GDM1 (cell line): ENCODE data around the gene SPDEF.

Experiments
- DNase-seq: peaks from one replicate; lab custom pipeline; 2025; lab: John Stamatoyannopoulos, UW

SPDEF gene

DNA sequence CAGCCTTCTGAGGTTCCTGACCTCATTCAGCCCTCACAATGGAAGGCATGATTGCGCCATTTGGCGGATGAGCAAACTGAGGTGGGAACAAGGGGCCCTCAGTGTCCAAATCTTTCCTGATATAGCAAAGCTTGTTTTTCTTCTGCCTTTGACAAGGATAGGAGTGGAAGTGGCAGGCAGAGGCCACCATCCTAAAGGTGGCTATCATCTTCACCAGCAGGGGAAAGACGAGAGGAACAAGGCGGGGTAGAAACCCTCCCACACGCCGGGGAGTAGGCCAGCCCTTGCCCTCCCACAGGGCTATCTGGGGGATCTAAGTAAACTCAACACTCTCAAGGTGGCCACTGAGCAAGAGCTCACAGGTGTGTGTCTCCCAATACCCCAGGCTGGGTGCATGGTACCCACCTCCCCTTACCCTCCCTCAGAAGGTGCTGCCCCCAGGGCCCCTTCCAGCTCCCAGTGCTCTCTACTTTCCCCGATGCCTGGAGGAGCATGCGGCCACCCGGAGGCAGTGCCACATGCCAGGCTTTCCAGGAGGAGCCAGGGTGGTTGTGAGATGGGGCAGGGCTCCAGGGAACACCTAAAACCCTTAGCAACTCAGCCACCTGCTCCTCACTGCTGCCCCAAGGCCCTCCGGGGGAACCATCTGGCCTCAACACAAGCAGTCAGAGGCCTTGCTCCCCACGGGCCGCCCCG lies 11.2 kb downstream of the SPDEF start:
- DNase-seq: no peak

DNA sequence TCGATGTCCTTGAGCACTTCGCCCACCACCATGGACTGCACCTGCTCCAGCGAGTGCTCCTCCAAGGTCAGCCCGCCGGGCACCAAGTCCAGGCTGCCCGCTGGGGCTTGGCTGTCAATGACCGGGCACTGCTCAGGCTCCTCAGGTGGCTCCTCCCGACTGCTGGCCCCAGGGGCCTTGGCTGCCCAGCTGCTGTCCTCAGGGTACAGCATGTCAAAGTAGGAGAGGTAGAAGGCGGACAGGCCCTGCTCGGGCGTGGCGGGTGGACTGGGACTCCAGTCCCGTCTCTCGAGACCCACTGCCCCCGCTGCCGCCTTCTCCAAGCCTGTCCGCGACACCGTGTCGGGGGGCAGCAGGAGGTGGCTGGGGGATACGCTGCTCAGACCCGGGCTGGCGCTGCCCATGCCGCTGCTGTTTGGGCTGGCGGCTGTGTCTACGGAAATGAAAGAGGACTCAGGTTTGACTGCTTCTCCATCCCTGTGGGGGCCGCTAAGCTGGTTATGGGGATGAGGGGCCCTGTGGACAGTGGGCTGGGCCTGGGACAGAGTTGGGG lies 12.0 kb downstream of the SPDEF start:
- no peak for DNase-seq

- DNase-seq: no peak
These were observed 12.7 kb downstream of the SPDEF start for GRCh38 chr6:34543421-34543820.

DNA sequence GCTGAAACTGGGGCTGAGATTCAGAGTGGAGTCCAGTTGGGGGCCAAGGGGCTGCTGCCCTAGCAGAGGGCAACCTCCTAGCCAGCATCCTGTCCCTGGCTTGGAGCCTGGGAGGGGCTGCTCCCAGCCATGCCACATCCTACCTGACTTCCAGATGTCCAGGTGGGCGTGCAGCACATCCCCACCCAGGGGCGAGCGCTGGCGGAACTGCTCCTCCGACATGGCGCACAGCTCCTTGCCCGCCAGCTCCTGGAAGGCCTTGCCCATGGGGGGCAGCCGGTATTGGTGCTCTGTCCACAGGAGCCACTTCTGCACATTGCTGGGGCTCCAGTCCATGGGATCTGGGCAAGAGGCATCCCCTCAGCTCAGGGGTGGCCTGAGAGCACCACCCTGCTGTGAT lies 15.3 kb downstream of the SPDEF start:
- DNase-seq: no peak

DNA sequence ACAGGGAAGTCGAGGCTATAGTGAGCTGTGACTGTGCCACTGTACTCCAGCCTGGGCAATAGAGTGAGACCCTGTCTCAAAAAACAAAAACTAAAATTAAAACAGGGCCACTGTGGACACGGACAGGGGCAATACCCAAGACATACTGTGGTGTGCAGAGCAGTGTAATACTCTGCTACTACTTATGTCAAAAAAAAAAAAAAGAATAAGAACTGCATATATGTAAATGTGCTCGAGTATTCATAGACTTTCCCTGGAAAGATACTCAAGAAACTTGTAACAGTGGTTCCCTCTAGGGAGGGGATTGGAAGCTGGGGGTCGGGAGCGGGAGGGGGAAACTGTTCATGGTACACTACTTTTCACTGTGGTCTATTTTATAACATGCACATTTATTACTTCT lies 15.9 kb downstream of the SPDEF start:
- DNase-seq: no peak

- no peak for DNase-seq
These were observed 16.9 kb downstream of the SPDEF start for GRCh38 chr6:34539181-34539580.

GRCh38 chr6:34538581-34538980 lies 17.5 kb downstream of the SPDEF start:
- DNase-seq: no peak

DNA sequence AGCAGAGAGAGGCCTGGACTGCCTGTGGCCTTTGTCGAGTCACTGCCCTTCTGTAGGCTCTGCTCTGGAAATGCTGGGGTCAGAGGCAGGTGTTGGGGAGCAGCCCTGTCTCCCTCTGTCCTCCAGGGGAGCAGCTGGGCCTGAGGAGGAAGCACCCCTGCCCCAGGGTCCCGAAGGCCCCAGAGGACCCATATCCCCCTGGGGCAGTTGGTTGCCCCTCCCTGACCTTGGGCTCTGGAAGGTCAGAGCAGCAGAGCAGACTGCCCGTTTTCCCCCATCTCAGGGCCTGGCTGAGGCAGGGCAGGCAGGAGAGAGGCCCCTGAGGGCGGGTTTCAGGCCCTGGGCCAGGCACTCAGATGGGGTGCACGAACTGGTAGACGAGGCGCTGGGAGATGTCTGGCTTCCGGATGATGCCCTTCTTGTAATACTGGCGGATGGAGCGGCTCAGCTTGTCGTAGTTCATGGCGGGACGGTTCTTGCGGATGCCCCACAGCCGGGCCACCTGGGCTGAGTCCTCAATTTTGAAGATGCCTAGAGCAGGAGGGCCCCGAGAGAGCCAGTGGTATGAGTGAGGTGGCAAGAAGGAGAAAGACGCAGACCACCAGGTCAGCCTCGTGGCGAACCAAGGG lies 18.1 kb downstream of the SPDEF start:
- no peak for DNase-seq

DNA sequence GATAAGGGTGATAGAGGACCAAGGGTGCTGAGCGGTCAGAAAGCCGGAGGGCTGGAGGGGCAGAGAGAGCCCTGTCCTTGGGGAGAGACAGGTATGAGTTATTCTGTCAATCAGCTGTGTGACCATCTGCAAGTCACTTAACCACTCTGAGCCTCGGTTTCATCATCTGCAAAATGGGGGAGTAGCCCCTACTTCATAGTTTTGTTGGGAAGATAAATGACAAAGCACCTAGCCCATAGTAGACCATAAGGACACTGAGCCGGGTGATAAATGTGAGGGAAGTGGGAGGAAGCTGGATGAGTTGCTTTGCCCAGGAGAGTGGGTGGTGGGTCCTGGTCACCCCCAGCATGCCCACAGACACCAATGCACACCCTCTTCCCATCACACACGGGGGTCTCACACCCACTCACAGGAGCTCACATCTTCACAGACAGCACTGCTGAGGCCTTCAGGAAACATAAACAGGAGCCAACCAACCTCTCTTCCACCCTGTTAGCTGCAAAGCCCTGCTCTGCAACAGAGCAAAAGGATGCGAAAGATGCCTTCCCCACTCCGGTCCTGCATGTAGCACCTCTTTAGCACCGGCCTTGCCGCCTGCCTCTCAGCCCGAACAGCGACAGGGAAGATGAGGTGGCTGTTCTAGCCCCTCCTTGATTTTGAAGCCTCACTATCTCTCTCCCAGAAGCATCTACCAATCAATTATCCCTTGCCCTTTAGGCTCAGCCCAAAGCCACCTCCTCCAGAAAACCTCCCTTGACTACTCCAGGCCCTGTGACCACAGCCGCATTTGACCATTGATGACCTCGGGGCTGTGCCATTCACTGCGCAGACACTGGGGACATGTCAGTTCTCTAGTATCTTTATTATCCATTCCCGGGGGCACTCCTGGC lies 18.9 kb downstream of the SPDEF start:
- DNase-seq: no peak

DNA sequence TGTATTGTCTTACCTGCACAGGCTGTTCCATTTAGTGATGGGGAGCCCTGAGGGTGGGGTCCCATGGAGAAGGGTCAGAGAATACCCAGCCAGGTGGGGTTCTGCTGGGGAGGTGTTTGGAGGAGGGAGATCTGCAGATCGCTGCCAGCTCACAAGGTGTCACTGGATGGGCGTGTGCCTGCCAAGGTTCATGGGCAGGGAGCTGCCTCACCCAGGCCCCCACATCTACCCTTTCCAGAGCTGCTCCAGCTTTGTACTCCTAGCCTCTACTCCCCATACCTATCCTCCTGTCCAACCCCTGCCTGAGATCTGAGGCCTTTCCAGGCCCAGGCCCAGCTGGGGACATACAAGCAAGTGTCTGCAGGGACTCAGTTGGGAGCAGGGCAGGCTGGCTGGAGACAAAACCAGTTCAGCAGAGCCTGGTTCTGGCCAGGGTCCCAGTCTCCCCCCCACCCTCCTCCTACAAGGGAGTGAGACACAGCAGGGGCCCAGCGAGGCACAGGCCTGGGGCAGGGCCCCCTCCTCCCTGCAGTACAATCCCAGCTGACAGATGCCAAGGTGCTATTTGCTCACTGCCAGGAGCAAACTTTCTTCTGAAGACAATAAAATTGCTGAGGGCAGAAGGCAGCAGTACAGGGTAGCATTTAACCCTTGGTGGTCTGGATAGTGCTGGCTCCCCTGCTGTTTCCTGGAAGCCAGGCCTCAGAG lies 19.7 kb downstream of the SPDEF start:
- no peak for DNase-seq

DNA sequence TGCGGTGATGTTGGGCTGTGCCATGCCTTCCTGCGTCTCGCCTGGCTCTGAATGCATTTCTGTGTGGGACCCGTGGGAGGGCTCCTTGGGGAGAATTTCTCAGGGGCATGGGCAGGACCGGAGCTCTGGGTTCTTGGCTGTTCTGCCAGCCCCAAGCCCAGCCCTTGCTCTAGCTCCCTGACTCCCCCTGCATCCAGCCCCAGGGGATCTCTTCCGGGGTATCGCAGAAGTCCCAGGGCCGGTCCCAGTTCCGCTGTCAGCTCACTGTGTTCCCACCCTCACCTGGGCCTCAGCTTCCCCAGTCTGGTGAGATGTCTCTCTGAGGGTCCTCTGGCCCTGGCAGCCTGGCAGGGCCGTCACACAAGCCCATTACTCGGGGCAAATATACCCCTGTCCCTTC lies 20.5 kb downstream of the SPDEF start:
- DNase-seq: no peak

DNA sequence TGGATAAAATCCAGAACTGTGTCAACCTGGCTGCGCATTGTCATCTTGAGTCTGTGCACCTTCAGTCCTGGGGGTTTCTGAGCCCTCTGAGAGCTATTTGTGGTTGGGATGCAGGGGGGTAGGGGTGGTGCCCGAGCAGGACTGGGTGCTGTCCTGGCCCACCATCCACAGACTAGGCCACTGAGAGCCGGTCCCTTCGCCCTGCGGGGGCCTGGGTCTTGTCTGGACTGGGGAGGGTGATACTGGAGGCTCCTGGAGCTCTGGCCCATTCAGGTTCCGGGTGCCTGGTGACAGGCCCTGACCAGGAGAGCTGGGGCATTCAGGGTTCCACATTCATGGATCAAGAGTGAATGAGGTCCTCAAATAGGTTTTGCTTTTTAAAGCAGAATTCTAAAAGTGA lies 20.9 kb downstream of the SPDEF start:
- no peak for DNase-seq

GRCh38 chr6:34534656-34535055 lies 21.5 kb downstream of the SPDEF start:
- DNase-seq: no peak

- no peak for DNase-seq
These were observed 22.0 kb downstream of the SPDEF start for GRCh38 chr6:34534146-34534545.

DNA sequence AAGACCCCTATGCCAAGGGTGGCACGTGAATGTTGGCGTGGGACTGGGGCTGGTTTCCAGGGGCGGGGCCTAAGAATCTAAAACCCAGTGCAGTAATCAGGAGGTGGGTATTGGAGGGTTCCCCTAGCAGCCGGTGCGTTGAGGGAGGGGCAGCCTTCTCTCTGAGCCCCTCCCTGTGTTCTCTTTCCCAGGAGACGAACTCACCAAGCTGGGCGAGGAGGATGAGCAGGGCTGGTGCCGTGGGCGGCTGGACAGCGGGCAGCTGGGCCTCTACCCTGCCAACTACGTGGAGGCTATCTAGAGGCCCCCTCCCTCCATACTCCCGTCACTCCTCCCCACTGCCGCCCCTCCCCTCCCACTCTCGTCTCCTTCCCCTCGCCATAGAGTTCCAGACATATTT lies 23.9 kb downstream of the SPDEF start:
- no peak for DNase-seq

GRCh38 chr6:34531580-34532201 lies 24.4 kb downstream of the SPDEF start:
- no peak for DNase-seq

DNA sequence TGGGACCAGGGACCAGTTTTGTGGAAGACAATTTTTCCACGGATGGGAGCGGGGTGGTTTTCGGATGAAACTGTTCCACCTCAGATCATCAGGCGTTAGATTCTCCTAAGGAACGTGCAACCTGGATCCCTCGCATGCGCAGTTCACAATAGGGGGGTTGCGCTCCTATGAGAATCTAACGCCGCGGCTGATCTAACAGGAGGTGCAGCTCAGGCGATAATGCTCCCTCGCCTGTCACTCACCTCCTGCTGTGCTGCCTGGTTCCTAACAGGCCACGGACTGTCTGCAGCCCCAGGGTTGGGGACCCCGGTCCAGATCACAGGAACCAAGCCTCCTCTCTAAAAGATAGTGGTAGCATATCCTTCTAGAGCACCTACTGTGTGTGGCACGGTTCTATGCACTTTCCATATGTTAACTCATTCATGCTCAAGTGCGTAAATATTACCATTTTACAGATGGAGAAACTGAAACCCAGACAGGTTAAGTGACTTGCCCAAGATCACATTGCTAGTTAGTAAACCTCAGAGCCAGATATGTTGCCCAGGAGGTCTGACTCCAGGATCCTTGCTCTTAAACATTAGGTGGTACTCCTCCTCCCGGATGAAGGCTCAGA lies 25.3 kb downstream of the SPDEF start:
- DNase-seq: no peak

GRCh38 chr6:34529665-34530327 lies 26.3 kb downstream of the SPDEF start:
- no peak for DNase-seq

DNA sequence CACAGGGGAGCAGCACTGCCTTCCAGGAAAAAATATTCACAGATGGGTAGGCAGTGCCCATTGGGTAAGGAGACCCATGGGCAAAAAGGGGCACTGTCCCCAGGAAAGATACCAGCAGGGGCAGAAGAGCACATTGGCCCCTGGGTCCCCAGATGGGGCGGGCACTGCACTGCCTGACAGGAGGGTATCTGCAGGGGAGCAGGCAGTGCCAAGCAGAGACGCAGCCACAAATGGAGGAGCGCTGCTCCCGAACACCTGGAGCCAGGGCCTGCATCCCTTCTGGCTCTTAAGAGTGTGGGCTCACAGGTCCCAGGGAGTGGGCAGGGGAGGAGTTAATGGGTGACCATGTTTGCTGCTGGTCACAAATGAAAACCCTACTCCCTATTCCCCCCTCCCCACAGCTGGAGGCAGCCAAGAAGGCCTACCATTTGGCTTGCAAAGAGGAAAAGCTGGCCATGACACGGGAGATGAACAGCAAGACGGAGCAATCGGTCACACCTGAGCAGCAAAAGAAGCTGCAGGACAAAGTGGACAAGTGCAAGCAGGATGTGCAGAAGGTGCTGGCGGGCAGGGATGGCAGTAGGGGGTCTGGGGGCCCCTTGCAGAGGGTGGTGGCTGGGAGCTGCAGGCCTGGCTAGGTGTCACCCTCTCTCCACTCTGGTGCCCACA lies 27.0 kb downstream of the SPDEF start:
- DNase-seq: no peak
